ENCODE results near the gene CCL7.

GRCh38 chr17:34228781-34229180 is 41.2 kb upstream of the CCL7 start:
- TF ChIP-seq MXI1 (IDR thresholded peaks at IDR 0.05; ENCODE audit: borderline replicate concordance, low read depth, low read length) (no peak), RAD21 (IDR thresholded peaks at IDR 0.05; ENCODE audit: low read length) (no peak), CTCF (conservative IDR thresholded peaks at IDR 0.05; ENCODE audit: low read depth, low read length) (no peak), POLR2A (IDR thresholded peaks at IDR 0.05; ENCODE audit: low read depth, low read length) (no peak), MAFK (IDR thresholded peaks at IDR 0.05; ENCODE audit: low read depth, low read length) (no peak), MAZ (IDR thresholded peaks at IDR 0.05; ENCODE audit: borderline replicate concordance, low read depth, low read length) (no peak), SMC3 (IDR thresholded peaks at IDR 0.05; ENCODE audit: low read depth, low read length) (no peak)
